Renal pelvis (tissue), 4 donors: ENCODE results near the gene TIGD1. TPM values are rescaled to one million over a fixed set of nuclear protein-coding genes. Genes with fewer than 3 reads are reported as not detected.
"Not testable (repeated sequence)": the region's sequence is repeated elsewhere in the genome, so short reads cannot be mapped to it uniquely, and the experiment has no call there.

Experiments used
- DNase-seq: peaks from one replicate; pipeline ENCODE4 v3.0.0-alpha.2; 2013
- polyA plus RNA-seq, 3 donors: library from polyadenylated mRNA; unstranded; fragments of 120-200 nt; gene quantifications; one replicate each; pipeline ENCODE4 v1.2.1, GENCODE V29; 2013; ENCODE audit not compliant: insufficient read length in 3 of 3

TIGD1 gene
- polyA plus RNA-seq, 3 donors, result 11.8 to 13.7 (median 12.4) TPM

DNA sequence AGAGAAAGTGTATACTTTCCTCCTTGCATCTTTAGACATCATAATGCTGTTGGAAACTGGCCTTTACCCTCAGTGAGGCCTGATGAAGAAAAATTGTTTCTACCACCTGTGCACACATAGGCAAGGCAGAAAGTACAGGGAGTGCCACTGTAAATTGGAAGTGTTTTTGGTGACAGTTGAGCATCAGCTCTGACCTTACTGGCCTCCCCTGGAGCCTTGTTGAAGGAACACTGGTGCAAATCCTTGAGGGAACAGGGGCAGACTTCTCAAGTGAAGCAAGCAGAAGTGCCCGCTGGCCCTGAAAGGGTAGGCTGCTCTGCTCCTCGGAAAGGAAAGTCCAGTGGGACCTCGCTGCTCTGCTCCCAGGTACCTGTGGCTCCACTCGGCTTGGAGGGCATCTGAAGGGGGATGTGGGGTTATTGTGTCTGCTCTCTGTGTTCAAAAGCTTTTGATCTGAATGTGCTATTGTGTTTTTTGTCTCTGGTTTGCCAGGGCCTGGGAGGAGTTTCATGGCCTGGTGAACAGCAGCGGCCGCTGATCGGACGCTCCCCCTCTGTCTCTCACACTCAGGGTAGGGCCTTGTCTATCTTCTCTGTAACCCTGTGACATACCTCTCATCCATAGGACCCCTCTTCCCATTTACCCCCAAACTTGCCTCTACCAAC lies 23.5 kb upstream of the TIGD1 start:
- DNase-seq, result no peak

DNA sequence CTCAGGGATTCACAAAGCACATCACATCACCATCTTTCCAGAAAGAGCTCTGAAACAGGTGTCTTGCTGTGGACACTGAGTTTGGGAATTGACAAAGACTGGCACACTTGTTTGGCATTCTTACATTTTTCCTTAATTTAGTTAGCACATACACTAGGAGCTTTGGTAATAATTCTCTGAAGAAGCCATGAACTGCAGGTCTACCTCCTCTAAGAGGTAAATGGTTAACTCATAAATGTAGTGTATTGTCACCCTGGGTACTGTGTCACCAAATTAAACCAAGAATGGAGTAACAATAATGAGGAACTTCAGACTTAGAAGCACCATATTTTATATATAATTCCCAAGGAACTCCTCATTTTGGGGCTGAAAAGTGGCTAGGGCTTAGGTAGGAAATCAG lies 22.7 kb upstream of the TIGD1 start:
- no peak for DNase-seq

DNA sequence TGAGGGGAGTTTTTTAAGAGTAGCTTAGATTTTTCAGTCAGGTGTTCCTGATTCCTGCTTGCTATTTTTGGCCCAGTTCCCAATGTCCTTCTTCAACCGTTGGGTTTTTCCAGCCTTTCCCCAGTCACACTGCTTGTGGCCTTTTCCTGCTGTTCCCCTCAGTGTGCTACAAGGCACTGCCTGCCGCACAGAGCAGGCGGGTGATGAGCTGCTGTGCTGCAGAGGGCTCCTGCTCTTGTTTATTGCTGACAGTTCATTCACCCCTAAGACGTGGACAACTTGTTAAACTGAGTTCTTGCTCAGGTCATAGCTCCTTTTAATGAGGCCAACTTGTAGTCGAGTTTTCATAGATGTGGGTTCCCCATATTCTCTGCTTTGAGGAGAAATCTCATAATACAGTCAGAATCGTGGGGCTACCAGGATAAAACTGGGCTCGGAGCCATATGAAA lies 20.7 kb upstream of the TIGD1 start:
- no peak for DNase-seq

DNA sequence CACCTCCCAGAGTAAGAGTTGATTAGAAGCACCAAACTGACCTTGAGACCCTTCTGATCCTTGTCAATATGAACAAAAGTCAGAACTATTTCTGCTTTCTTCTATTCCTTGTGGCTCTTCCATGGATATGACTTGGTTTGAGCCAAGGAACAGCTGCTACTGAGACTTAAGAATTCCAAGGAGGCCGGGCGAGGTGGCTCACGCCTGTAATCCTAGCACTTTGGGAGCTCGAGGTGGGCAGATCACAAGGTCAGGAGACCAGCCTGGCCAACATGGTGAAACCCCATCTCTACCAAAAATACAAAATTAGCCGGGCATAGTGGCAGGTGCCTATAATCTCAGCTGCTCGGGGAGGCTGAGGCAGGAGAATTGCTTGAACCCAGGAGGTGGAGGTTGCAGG lies 20.1 kb upstream of the TIGD1 start:
- DNase-seq, result not testable (repeated sequence)

- no peak for DNase-seq
These were observed 19.2 kb upstream of the TIGD1 start for GRCh38 chr2:232569541-232569940.

DNA sequence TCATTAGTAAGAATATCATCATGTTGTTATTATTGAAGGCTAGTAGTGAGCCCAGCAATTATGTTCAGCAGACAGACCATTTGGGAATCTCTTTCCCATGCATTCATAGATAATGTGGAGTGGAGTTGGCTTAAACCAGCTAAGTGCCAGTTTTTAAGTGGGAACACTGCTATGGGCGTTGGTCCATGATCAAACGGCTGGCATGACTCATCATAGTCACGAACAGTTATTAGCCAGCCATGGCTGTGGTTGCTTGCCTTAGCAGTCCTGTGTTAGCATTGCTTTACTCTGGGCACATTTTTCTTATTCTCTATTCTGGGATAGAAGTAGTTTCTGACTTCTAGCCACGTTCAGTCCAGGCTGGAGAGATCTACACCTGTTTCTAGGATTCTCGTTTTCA lies 17.8 kb upstream of the TIGD1 start:
- no peak for DNase-seq

DNA sequence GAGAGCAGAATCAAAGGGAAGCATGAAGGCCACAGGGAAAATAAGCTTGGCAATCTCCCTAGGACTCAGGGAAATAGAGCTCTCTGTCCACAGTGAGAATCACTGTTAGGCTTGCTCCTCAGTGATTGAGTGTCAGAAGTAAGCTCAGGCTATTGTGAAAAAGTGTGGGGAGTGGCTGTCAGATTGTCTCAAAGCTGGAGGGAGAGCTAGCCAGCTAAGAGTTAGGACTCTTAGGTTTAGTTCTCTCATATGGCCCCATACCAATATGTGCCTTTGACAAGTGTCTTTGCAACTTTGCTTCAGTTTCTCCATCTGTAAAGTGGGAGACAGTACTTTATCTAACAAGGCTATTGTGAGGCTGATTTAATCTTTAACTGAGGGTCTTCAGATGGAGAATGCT lies 17.4 kb upstream of the TIGD1 start:
- no peak for DNase-seq

DNA sequence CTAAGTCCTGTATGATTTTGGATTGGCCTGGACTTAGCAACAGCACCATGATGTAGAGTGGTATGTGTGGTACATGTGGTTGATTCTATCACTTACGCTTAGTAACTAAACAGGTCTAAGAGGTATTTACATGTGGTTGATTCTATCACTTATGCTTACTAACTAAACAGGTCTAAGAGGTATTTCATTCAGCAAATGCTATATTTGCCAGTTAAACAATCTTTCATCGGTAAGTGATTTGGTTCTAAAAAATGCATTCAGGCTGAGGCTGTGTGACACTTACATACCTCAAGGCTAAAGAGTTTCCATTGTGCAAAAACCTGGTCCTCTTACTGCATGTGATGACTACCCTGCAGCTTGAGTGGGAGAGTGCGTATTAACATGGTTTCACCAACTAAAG lies 13.2 kb upstream of the TIGD1 start:
- DNase-seq, result no peak

GRCh38 chr2:232562515-232563151 lies 12.3 kb upstream of the TIGD1 start:
- DNase-seq, result no peak

- no peak for DNase-seq
These were observed 6.1 kb upstream of the TIGD1 start for GRCh38 chr2:232556426-232556825.

- DNase-seq, result no peak
These were observed 1.4 kb upstream of the TIGD1 start for GRCh38 chr2:232551776-232552175.

DNA sequence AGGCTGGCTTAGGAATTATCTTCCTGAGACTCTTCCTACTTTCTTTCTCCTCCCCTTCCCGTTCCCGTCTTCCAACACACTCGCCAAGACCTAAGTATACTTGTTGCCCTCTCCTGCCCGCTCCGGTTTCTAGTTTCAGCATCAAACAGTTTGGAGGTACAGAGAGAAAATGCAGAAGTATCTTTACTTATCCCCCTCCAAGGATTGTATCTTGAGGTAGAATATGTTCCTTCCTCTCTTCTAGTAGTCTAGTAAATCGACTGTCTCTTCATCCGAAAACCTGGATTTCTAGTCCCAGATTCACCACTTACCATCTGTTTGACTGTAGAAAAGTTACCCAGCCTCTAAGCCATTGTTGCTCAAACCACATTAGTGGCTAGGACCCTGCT lies 887 bp upstream of the TIGD1 start:
- DNase-seq, result no peak

DNA sequence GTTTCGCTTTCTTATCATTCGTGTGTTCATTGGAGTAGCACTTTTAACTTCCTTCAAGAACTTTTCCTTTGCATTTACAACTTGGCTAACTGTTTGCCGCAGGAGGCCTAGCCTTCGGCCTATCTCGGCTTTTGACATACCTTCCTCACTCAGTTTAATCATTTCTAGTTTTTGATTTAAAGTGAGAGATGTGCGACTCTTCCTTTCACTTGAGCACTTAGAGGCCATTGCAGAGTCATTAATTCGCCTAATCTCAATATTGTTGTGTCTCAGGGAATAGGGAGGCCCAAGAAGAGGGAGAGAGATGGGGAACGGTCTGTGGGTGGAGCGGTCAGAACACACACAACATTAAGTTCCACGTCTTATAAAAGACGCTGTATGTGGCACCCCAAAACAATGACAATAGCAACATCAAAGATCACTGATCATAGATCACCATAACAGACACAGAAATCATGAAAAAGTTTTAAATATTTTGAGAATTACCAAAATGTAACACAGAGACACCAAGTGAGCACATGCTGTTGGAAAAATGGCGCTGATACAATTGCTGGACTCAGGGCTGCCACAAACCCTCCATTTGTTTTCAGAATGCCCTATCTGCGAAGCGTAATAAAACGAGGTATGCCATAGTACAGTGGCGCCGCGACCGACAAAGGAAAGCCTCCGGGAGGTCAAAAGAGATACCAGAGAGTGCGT lies 553 bp downstream of the TIGD1 start:
- no peak for DNase-seq

DNA sequence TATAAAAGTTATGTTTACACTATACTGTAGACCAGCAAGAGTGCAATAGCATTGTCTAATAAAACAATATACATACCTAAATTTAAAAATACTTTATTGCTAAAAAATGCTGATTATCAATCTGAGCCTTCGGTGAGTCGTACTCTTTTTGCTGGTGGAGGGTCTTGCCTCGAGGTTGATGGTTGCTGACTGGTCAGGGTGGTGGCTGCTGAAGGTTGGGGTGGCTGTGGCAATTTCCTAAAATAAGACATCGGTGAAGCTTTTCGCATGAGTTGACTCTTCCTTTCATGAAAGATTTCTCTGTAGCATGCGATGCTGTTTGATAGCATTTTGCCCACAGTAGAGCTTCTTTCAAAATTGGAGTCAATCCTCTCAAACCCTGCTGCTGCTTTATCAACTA lies 2.4 kb downstream of the TIGD1 start:
- DNase-seq, result no peak

- DNase-seq, result no peak
These were observed 4.6 kb downstream of the TIGD1 start for GRCh38 chr2:232545511-232546375.

DNA sequence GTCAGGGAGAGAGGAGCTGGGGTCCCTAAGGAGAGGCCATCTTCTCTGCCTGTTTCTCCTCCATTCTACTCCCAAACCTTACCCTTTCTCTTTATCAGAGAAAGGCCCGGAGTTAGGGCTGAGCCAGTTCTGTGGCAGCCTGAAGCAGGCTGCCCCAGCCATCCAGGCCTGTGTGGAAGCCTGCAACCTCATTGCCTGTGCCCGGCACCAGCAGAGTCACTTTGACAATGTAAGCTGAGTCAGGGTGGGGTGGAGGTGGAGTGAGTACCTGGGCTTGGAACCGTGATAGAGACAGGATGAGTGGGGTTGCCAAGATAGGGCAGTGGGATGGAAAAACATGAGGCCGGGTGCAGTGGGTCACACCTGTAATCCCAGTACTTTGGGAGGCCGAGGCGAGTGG lies 5.7 kb downstream of the TIGD1 start:
- DNase-seq, result no peak

GRCh38 chr2:232543928-232544631 lies 6.3 kb downstream of the TIGD1 start:
- DNase-seq, result no peak

GRCh38 chr2:232543491-232543890 lies 6.9 kb downstream of the TIGD1 start:
- DNase-seq, result no peak

- no peak for DNase-seq
These were observed 7.5 kb downstream of the TIGD1 start for GRCh38 chr2:232542715-232543467.

DNA sequence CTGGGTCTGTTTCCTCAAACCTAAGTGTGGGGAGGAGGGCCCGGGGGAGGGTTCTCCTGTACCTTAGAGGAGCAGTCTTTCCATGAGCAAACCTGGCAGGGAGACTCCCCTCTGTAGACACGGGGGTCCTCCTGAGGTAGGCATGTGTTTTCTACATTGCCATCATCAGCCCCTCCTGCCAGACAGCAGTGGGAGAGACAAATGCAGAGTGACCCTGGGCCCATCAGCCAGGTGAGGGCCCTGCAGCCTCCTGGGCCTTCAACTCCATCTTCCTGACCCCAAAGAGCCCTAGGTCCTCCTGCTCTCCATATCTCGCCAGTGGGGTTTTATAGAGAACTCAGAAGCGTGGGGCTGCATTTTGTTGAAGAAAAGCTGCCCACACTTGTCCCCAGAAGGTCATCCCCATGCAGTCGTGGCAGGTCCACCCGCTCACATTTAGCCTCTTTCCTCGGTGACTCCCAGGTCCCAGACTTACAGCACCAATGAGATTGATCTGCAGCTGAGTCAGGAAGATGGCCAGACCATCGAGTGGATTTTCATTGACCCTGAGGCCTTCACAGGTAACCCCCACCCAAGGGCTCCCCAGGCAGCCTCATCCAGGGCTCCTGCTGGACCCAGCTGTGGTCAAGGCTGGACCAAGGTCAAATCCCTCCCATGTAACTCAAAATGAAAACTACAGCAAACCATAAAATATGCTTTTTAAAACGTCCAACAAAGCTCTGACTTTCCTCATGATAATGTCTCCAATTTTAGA lies 8.2 kb downstream of the TIGD1 start:
- no peak for DNase-seq
